Esophagus squamous epithelium (tissue), 5 donors: Measurements from ENCODE around the gene NEK7. TPM values are rescaled to one million over a fixed set of nuclear protein-coding genes. Genes with fewer than 3 reads are reported as not detected.

Experiments used
- DNase-seq: peaks from one replicate; lab custom pipeline; 2025; lab: John Stamatoyannopoulos, UW
- H3K27ac ChIP-seq, 4 donors: fragments of 200-600 bp; sonication (generic); one replicate each; pipeline ENCODE4 v1.5.1; 2016 to 2019; ENCODE audit warnings: mild to moderate bottlenecking in 1 of 4
- H3K27me3 ChIP-seq, 4 donors: fragments of 200-600 bp; sonication (generic); 1 replicate in 3 of 4; 2 replicates in 1 of 4; pipeline versions ENCODE4 v1.5.1 to v1.6.0; 2017 to 2021; ENCODE audit warnings: antibody characterized with exemption in 1 of 4
- H3K36me3 ChIP-seq, 3 donors: fragments of 200-600 bp; sonication (generic); one replicate each; pipeline ENCODE4 v1.5.1; 2016 to 2019
- H3K4me1 ChIP-seq, 3 donors: fragments of 200-600 bp; sonication (generic); one replicate each; pipeline ENCODE4 v1.5.1; 2017 to 2019
- H3K4me3 ChIP-seq, 4 donors: fragments of 200-600 bp; sonication (generic); 1 replicate in 3 of 4; 2 replicates in 1 of 4; pipeline ENCODE4 v1.5.1; 2016 to 2019; ENCODE audit warnings: mild to moderate bottlenecking in 2 of 4, moderate library complexity in 1 of 4
- H3K9me3 ChIP-seq, 3 donors: fragments of 200-600 bp; sonication (generic); one replicate each; pipeline ENCODE4 v1.5.1; 2016 to 2019
- CTCF ChIP-seq, 6 experiments: fragments of 450-650 bp in 4 of 6; fragments of 200-600 bp in 2 of 6; sonication (generic) in 2 of 6; IDR thresholded peaks; one replicate each; pipeline ENCODE4 v1.5.1; 2016 to 2019; ENCODE audit warnings: antibody characterized with exemption in 6 of 6, mild to moderate bottlenecking in 4 of 6, moderate library complexity in 4 of 6
- POLR2A ChIP-seq, 4 donors: fragments of 450-650 bp; IDR thresholded peaks; one replicate each; pipeline ENCODE4 v1.6.1; 2017; ENCODE audit warnings: antibody characterized with exemption in 4 of 4, mild to moderate bottlenecking in 4 of 4, moderate library complexity in 3 of 4
- WGBS, 2 donors: methylation state at CpG; one replicate each; pipeline ENCODE4 v1.1.5; 2018; 5-methylcytosine and 5-hydroxymethylcytosine counted together
- intact Hi-C: fragments of 100-400 bp; cut with DNase I; formaldehyde crosslinking; loops from one replicate; pipeline ENCODE4 v1.15.0; 2022
- total RNA-seq, 4 donors: library from RNA; depleted of rRNA; stranded (reverse); fragments of >200 nt; gene quantifications; one replicate each; pipeline ENCODE4 v1.1.0, GENCODE V29; 2016
- donor health status: DM: yes; HTN: yes; CAD: no.

Gene NEK7
- total RNA-seq, 4 donors from 2014 or later: 26.2 to 79.2 (median 52.4) TPM

DNA sequence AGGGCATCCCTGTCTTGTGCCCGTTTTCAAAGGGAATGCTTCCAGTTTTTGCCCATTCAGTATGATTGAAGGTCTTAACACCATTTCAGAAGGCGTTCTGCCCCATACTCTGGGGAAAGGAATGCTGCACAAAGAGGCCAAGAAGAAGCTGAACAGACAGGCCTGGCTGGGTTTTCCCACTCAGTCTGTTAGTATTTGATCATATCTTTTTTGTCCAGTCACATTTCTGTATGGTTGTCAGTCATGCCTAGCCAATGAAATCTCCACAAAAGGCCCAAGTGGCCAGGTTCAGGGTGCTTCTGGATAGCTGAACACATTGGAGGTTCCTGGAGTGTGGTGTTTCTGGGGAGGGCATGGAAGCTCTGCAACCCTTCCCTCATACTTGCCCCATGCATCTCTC, 72.1 kb downstream of the NEK7 start:
- peaks cover 0 to 22% (median 2%) of the 10 kb centered on the region in 3 donors for H3K4me1 ChIP-seq
- intact Hi-C loops: no loop called here
- H3K4me3 ChIP-seq: no peak overlapping the region
- no peaks in the 10 kb centered on the region for H3K9me3 ChIP-seq
- no peak for DNase-seq
- no peaks in the 10 kb centered on the region for H3K36me3 ChIP-seq
- WGBS, 2 donors: 88 to 94% methylated on average over 2 of the region's 2 CpGs
- no peaks in the 10 kb centered on the region for H3K27me3 ChIP-seq
- no peak overlapping the region for H3K27ac ChIP-seq
- no peak for TF ChIP-seq POLR2A (IDR thresholded peaks at IDR 0.05)
- no peak for TF ChIP-seq CTCF (IDR thresholded peaks at IDR 0.05)

- Histone ChIP-seq H3K27ac (no peak overlapping the region), H3K4me1 (peaks cover 0 to 35% (median 11%) of the 10 kb centered on the region in 3 donors), H3K4me3 (no peak overlapping the region), H3K36me3 (peaks cover 0 to 7% (median 0%) of the 10 kb centered on the region in 3 donors), H3K9me3 (no peaks in the 10 kb centered on the region), H3K27me3 (no peaks in the 10 kb centered on the region)
- TF ChIP-seq CTCF (IDR thresholded peaks at IDR 0.05) (no peak), POLR2A (IDR thresholded peaks at IDR 0.05) (no peak)
- DNase-seq: no peak
- intact Hi-C loops: no loop called here
- 81% methylated on average over 3 of the region's 3 CpGs for WGBS, 2 donors
Measured at GRCh38 chr1:198231779-198232178, 75.0 kb downstream of the NEK7 start.

DNA sequence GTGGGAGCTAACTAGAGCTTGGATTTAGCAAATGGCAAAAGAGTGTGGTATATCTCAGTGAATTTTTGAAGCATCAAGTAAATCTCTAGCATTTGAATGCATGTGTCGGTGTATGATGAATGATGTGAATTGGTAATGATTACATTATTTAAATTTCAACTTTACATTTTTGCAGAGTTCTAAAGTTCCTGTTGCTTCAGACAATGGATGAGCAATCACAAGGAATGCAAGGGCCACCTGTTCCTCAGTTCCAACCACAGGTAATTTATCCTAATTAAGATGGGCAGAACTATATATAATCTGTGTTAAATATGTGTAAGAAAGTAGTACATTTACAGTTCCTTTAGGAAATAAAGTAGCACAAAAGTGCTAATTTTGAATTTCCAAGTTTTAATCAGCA, 75.6 kb downstream of the NEK7 start:
- Histone ChIP-seq H3K4me3 (no peak overlapping the region), H3K27ac (peak overlapping the region in 2 of 4 donors; percentile 38 to 42), H3K36me3 (peaks cover 0 to 11% (median 0%) of the 10 kb centered on the region in 3 donors), H3K27me3 (no peaks in the 10 kb centered on the region), H3K9me3 (no peaks in the 10 kb centered on the region), H3K4me1 (peaks cover 0 to 35% (median 11%) of the 10 kb centered on the region in 3 donors)
- no peak for TF ChIP-seq POLR2A (IDR thresholded peaks at IDR 0.05)
- TF ChIP-seq CTCF (IDR thresholded peaks at IDR 0.05): no peak
- WGBS, 2 donors: 79% methylated on average over 1 of the region's 1 CpG
- DNase-seq: no peak
- intact Hi-C loops: no loop called here

DNA sequence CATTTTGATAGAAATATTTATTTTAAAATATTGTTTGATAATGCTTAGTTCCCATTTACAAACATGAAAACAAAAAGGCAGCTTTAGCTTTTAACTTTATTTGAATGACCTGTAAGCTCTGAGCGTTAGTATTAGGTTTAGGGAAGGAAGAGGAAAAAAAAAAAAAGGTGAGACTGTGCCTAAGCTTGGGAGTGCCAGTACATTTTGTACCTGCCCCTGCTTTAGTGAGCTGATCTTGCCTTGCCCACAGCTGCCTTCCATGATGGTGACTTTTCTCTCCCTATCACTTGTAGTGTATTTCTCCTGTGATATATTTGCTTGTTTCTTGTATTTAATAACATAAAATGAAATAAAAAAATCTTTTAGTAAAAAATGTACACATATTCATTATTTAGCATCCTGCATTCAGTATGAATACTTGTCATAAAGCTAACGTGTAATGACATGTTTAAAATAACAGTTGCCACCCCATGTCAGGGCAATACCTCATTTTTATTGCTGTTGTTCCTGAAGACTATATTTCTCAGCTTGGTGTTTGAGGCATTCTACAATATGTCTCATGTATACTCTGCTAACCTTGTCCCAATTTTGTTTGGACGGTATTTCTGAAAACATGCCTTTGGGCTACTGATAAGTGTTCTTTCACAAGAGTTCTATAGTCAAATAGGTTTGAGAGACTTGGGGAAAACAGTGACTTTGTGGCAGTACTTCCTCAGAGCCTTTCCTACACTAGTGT, 76.3 kb downstream of the NEK7 start:
- H3K27me3 ChIP-seq: no peaks in the 10 kb centered on the region
- H3K4me1 ChIP-seq: peaks cover 0 to 35% (median 11%) of the 10 kb centered on the region in 3 donors
- no peak overlapping the region for H3K4me3 ChIP-seq
- peak overlapping the region; percentile 27 to 42 (median 39) for H3K27ac ChIP-seq
- H3K36me3 ChIP-seq: peaks cover 0 to 11% (median 0%) of the 10 kb centered on the region in 3 donors
- DNase-seq: no peak
- TF ChIP-seq CTCF (IDR thresholded peaks at IDR 0.05): no peak
- TF ChIP-seq POLR2A (IDR thresholded peaks at IDR 0.05): no peak
- intact Hi-C loops: no loop called here
- H3K9me3 ChIP-seq: no peaks in the 10 kb centered on the region
- WGBS, 2 donors: 55 to 62% methylated on average over 3 of the region's 3 CpGs

DNA sequence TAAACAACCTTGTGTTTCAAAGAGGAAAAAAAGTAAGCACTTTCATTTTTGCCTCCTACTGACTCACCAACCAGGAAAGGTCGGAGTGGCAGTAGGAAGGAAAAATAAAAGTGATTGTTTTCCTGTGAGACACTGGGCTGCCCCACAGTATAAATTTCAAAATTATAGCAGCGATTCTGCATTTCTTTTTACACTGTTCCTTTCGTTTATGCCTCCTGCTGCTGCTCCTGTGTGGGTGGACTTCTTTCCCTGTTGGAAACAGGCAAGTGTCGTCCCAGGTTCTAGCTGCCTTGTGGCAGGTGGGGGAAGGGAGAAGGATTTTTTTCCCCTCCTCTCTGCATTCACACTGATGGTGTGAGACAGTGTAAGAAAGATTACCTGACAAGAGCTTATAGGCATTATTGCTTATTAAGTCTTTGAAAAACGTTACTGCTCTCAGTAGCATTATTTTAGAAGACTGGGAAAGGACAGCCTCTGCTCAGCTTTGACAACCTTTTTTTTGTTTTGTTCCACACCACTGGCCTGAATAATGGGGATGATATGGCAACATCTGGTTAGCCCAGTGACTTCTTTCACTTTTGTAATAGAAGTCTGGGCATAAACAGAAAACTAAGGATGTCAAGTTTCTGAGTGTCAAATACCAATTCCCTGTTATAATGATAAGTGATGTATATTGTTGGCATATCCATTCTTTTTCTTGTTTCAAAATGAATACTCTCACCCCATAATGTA, 77.9 kb downstream of the NEK7 start:
- peak overlapping the region in 3 of 4 donors; percentile 39 to 62 (median 61) for H3K27ac ChIP-seq
- peaks cover 0 to 11% (median 0%) of the 10 kb centered on the region in 3 donors for H3K36me3 ChIP-seq

More for the DNA sequence above, 77.9 kb downstream of the NEK7 start:
- WGBS, 2 donors: 14 to 35% methylated on average over 5 of the region's 5 CpGs
- Histone ChIP-seq H3K9me3 (no peaks in the 10 kb centered on the region), H3K27me3 (no peaks in the 10 kb centered on the region), H3K4me3 (peak overlapping the region in 1 of 4 donors; percentile 50), H3K4me1 (peaks cover 0 to 35% (median 11%) of the 10 kb centered on the region in 3 donors)
- DNase-seq: no peak
- intact Hi-C loops: no loop called here
- TF ChIP-seq POLR2A (IDR thresholded peaks at IDR 0.05) (no peak), CTCF (IDR thresholded peaks at IDR 0.05) (no peak)
